GM21528 (cell line): ENCODE results near the gene ENTHD1.

ENCODE experiments used
- ATAC-seq: cut with Tn5 transposase; IDR thresholded peaks from one replicate; pipeline ENCODE4 v1.9.1; 2021; ENCODE audit warnings: mild to moderate bottlenecking, moderate library complexity; ENCODE audit not compliant: unreplicated experiment, low FRiP score

ENTHD1 gene

DNA sequence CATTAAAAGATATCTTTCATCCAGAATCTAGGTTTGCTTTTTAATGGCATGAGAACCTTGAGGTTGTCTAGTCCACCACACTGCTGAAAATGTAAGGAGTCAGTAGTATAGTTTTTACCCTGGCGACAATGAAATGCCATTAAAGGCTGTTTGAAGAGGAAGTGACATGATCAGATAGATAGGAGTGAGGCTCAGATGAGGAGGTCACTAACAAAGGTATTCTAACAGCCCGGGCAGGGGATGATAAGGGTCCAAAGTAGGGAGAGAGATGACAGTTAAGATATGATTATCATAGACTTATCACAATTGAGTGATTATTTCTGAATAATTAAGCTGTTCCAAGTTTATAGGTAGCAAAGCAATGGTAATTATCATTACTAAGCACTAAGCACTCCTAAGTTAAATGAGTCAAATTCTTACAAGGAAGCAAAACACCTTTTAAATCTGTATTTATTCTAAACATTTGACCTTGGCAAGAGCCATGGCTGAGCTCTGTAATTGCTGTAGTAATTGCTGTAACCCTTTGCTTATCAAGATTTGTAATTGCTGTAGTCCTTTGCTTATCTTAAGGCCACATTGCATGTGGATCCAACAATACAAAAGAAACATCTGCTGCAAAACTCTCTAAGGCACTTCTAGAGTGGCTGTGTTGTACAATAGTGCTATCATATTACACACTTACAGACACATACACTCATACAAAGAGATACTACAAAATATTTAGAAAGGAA, 92.6 kb downstream of the ENTHD1 start:
- no peak for ATAC-seq

DNA sequence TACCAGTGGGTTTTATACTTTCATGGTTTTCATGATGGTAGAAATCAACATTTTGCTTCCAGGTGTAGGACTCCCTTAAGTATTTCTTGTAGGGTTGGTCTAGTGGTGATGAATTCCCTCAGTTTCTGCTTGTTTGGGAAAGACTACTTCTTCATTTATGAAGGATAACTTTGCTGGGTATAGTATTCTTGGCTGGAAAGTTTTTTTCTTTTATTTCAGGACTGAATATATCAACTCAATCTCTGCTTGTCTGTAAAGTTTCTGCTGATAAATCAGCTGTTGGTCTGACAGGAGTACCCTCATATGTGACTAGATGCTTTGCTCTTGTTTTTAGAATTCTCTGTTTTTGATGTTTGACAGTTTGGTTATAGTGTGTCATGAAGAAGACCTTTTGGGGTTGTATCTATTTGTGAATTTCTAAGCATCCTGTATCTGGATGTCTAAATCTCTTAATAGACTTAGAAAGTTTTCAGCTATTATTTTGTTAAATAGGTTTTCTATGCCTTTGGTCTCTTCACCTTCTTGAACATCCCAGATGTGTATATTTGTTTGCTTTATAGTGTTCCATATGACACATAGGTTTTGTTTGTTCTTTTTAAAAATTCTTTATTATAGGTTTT, 95.9 kb downstream of the ENTHD1 start:
- no peak for ATAC-seq

DNA sequence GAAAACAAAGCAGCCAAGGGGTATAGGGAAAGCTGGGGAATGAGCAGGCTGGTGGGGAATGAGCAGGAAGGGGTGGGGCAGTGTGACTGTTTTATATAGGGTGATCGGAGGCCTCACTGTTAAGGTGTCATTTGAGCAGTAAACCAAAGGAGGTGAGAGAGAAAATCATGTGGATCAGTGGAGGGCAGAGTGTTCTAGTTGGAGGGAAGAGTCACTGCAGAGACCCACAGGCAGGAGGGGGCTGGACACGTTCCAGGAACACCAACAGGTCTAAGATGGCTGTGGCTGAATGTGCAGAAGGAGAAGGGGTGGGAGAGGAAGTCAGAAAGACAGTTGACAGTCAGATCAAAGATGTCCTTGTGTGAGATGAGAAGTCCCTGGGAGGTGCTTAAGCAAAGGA, 103.8 kb downstream of the ENTHD1 start:
- no peak for ATAC-seq

DNA sequence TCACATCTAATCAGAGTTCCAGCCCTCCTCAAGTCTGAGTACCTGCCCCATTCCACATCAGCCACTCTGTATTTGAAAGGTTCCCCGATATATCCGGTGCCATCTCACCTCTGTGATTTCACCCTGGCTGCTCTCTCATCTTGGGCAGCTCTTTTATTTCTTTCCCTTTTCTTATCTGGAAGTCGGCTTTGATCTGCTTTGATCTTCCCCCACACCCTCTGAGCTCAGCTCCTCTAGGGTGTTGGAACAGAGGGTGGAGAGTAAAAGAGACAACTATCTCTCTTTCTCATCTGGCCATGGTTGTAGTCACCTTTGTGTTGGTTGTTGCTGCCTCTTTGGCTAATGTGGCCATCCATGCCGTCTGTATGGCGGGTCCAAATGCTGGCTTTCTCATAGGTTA, 108.3 kb downstream of the ENTHD1 start:
- no peak for ATAC-seq

DNA sequence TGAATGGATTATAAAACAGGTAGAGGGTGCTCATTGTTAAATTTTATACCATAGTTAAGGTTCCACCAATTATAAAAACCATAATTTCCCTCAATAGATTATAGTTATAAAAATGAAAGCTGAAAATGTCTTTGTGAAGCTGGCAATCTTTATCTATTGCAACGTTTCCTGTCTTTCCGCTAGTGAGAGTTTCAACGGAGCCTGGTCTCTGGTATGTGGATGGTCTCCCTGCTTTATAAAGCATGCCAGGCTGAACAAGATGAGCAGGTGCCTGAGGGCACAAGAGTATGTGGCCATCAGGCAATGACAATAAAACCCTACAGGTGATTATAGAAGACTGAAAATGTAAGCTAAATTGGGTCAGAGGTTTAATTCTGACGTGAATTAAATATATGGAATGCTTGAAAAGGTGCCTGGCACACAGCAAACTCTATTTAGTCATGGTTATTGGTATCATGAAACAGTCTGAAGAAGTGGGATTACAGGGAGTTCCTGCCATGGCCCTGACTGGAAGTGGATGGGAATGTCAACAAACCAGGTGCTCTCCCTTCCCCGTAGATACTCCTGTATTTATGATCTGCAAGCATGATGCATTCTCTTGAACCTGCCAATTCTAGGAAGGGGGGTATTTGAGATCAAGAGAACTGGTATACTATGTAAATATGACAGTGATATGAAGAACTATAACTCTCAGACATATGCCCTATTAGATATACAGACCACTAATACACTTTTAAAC, 115.7 kb downstream of the ENTHD1 start:
- no peak for ATAC-seq

DNA sequence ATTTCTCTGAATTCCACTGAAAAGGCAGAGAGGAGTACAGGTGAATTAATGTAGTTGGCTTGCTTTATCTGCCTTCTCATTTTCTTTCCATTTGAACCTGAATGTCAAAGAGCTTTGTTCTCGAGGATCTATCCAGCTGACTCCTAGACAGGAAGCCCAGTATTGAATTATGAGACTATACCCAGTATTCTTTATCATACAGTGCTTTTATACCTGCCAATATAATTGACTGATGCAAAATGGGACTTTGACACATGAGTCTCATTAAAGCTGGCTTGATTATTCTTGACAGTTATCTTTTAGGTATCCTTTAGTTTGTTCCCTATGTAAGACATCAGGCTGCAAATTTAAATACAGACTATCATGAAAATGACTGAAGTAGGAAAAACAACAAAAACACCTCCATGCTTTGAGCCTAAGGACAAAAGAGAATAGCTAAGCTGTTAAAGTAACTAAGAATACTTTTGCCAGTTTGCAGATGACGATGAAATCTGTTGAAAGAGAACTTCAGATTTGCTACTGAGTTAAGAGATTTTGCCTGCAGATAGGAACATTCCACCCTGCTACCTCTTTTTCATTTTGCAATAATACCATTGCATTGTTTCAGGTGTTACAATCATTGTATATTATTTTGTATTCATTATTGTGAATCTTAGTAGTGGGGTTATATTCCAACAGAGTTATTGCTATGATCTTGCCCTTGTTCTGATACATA, 117.1 kb downstream of the ENTHD1 start:
- no peak for ATAC-seq

DNA sequence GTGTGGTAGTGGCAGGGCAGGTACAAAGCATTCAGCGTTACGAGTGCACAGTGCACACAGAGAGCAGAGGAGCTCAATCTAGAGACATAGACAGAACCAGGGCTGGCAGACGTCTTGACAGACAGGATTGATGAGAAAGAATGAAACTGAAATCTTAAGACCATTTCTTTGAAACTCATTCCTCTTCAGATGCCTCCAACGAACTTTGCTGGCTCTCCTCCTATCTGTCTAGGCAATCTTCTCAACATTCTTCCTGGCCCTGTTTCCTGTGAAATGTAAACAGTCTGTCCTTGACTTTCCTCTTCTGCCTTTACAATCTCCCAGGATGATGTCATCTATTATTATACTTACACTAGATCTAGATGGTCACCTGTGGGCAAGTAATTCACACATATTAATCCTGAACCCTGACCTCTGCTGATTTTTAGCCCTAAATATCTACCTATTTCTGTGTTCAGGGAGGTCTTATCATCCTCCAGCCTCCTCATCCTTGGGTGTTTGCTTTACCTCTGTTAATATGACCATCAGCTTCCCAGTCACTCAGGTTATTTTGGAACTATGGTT, 119.5 kb downstream of the ENTHD1 start:
- ATAC-seq, result peak; percentile 55

DNA sequence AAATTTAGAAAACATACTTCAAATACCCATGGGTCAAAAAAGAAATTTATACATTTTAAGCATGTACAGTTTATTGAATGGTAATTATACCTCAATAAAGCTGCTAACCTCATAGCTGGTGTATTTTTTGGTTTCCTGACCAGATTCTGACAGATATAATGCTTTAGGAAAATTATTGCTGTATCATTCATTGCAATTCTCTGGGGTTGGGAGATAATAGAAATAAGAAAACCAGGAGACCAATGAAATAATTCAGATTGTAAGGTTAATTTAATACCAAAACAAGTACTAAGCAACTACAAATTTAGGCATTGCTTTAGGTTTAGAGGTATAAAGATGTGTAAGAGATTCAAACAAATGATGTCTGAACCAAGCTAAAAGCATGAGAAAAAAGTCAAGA, 120.1 kb downstream of the ENTHD1 start:
- ATAC-seq, result no peak

DNA sequence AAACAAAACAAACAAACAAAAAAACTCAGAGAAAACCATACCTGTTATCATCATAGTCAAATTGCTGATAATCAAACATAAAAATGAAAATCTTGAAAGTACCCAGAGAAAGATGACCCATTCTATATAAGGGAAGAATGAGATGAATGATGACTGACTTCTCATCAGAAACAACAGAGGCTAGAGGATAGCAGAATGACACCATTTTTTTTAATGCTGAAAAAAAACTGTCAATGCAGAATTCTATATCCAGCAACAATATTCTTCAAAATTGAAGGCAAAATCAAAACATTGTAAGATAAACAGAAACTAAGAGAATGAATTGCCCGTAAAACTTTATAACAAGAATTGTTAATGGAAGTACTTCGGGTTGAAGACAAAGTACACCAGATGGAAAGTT, 122.1 kb downstream of the ENTHD1 start:
- ATAC-seq, result no peak

DNA sequence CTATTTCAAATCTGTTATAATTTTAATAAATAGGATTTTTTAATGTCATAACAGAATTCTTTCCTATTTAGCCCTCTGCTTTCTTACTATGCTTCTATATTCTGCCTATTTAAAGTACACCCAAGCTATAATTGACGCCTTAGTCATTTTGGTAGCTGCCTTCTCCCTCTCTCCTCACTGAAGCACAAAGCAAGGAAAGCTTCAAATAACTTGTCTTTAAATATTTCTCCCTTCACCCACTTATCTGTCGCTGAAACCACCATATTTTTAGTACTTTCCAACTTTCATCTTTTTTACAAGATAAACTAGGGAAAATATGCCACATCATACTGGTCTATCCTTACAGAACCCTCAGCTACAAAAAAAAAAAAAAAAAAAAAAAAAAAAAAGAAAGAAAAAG, 127.9 kb downstream of the ENTHD1 start:
- no peak for ATAC-seq

DNA sequence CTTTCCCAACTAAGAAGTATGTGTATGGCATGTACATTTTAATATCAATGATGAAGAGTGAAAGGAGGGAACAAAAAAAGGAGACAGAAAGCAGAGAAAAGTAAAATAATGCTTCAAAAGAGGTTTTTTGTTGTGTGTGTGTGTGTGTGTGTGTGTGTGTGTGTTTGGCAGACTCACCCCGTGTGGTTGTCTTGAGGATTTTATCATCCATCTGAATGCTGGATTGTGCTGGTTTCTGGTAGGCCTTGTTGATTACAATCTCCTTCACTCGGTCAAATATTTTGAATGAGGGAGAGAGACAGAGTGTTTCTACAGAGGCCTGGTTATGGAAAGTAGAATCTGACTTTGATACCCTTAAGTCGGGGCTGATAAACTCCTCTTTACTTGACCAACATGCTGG, 128.5 kb downstream of the ENTHD1 start:
- no peak for ATAC-seq

DNA sequence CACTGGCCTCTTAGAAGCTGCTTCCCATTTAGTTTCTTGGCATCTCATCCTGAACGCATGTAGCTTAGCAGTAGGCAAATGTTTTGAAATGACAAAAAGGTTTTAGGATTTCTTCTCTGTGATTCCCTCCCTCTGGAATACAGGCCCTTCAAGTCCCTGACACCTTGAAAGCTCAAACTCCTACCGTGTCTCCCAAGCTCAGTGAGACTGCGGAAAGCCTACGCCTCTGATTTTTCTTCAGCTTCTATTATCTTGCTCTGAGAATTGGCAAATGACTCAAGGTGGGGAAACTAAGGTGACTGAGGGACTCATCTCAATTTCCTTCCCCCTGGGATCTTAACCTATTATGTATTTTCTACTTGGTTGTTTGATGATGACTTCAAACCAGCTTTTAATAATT, 130.3 kb downstream of the ENTHD1 start:
- ATAC-seq, result no peak

DNA sequence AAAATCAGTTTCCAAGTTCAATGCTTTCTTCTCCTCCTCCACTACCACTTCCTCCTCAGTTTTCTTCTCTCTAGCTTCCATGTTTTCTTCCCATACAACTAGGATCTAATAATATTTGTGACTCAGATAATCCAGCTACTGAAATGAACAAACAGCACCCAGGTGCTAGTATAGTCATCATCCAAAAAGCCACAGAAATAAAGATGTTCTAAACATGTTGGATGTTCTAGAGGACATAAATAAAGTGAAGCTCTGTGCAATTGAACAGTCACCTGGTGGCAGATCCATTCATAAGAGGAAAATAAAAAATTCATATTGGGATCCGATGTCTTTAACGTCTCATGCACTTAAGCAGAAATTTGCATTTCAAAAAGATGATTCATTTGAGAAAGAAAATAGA, 142.8 kb downstream of the ENTHD1 start:
- no peak for ATAC-seq

DNA sequence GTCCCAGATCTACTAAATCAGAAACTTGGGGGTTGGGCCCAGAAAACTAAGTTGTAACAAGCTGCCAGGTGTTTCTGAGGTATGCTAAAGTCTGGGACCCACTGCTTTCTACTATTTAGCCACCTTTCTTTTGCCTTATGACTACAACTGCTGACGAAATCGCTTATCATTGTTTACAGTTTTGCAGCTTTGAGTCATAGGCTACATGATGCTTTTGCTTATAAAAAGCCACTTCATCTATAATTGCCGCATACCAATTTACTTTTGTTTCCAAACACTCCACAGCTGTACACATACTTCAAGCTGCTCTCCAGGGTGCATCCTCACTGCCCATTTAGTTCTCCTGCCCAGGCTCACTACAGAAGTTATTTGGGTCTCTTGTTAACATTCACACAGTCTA, 144.7 kb downstream of the ENTHD1 start:
- ATAC-seq, result no peak

DNA sequence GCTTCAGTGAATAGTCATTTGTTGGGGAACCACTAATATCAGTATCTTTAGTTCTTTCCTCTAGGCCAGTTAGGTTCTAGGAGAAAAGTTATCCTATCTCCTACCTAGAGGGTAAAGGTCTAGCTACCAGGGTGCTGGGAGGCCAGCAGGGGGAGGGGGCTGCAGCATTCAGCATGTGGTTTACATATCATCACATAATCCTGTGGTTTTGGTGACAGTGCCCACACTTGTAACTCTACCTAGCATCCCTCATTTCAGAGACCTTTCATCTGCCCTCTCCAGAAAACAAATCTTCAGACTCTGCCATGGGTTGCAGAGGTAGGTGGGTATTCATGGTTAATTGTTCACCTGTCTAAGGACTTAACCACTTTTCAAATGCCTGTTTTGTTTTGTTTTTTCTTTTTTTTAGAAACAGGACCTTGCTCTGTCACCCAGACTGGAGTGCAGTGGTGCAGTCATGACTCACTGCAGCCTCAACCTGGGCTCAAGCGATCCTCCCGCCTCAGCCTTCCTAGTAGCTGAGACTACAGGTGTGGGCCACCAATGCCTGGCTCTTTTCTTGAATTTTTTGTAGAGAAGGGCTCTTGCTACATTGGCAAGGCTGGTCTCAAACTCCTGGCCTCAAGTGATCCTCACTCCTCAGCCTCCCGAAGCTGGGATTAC, 146.8 kb downstream of the ENTHD1 start:
- no peak for ATAC-seq

DNA sequence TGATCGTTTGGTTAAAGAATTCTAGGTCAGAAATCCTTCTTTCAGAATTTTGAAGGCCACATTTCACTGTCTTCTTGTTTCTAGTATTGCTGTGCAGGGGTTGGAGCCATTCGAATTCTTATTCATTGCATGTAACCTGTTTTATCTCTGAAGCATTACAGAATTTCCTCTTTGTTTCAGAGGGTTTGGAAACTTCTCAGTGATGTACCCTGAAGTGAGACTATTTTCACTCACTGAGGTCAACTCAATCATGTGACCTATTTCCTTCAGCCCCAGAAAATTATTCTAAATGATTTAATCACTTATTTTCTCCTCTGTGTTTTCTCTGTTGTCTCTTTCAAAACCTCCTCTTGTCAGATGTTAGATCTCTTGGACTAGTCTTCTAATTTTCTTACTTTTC, 147.8 kb downstream of the ENTHD1 start:
- no peak for ATAC-seq

DNA sequence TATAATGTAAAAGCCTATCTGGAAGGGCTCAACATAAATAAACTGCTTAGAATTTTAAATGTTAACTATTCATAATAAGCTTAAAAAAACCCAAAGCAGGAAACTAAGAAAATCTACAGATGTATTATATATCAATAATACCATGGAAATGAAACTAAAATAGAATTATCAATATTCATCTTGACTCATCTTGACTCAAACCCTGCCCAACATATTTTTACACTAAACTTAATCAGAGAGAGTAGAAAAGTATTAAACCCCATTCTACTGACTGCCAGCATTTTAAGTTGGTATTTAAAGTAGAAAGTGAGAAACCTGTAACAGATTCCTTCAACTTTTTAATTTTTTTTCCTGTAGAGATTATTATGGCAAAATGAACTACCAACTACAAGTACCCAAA, 149.2 kb downstream of the ENTHD1 start:
- no peak for ATAC-seq

DNA sequence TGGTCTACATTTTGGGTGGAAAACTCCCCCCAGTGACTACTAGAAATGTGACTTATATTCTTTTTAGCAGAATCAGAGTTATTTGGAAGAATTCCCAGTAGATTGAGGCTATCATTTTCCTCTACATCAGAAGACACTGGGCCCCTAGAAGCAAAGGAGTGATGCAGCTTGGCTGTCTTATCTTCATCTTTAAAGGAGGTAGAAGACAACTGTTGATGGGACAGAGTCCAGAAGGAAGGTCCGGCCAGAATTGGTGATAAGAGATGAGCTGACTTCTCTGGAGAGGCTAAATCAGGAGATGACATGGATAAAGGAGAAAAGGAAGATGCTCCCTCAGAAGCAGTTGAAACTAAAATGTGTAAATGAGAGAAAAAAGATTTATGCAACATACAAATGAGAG, 149.6 kb downstream of the ENTHD1 start:
- no peak for ATAC-seq

DNA sequence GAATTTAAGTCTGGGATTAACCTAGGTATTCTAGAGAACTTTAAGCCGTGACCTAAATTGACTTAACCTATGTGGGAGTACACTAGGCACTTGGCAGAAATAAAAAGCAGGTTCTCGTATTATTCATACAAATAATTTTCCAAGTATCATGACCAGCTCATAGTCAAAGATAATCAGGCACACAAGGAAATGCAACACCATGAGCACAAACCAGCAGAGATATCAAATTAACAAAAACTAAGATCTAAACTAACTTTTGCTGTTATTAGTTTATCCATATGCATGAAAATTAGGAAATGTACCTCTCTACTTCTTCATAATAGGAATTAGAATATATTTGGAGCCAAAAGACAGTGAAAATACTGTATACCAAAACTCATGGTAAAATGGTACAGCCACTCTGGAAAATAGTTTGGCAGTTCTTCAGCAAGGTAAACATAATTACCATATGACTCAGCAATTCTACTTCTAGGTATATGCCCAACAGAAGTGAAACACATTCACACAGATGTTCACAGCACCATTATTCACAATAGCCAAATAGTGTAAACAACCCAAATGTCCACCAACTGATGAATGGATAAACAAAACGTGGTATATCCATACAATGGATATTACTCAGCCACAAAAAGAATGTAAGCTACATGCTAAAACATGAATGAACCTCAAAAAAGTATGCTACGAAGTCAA, 154.1 kb downstream of the ENTHD1 start:
- no peak for ATAC-seq

DNA sequence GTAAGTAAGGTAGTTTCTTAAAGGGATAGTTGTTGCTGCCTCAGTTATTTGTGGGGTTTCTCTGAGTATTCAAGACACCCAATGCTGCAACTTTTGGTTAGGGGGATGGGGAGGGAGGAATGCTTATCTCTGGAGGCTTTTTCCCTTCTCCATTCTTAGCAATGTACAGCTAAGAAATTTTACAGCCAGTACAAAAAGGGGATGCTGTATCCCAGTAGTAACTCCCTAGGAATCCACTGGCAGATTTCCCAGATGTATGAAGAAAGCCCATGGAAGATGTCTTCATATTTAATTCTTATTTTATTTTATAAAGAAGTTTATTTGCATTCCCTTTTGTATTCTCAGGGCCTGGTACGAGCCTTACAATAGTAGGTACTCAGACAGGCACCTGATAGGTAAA, 154.8 kb downstream of the ENTHD1 start:
- ATAC-seq, result no peak
